Adrenal gland (tissue), 5 donors: ENCODE measurements around the gene XCL2.

Experiments used
- POLR2A ChIP-seq, 2 donors: fragments of 450-650 bp; IDR thresholded peaks; one replicate each; pipeline ENCODE4 v1.6.1; 2017; ENCODE audit warnings: antibody characterized with exemption in 2 of 2, mild to moderate bottlenecking in 2 of 2, moderate library complexity in 1 of 2
- TF ChIP-seq, protein P1 (sequence below), 6 experiments: fragments of 450-650 bp in 4 of 6; fragments of 200-600 bp in 2 of 6; sonication (generic) in 1 of 6; IDR thresholded peaks; 1 replicate in 5 of 6; 2 replicates in 1 of 6; pipeline versions ENCODE4 v1.5.1 to v1.8.0; 2016 to 2021; ENCODE audit warnings: antibody characterized with exemption in 6 of 6, mild to moderate bottlenecking in 2 of 6, moderate library complexity in 1 of 6
- donor health status: DM: no; HTN: no; CAD: no.

DNA sequence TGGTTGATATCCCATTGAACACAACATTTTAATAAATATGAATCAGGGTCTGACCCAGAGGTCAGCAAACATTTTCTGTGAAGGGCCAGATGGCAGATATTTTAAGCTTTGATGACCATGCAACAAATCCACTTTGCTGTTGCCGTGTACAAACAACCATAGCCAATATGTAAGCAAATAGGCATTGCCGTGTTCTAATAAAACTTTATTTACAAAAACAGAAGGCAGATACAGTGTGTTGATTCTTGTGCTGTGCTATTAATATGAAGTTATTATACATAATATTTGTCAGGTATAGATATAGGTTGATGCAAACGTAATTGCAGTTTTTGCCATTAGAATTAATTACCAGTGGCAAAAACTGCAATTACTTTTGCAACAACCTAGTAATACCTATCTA lies 23.8 kb upstream of the XCL2 start:
- TF ChIP-seq POLR2A (IDR thresholded peaks at IDR 0.05): no peak
- TF ChIP-seq, protein P1, sequence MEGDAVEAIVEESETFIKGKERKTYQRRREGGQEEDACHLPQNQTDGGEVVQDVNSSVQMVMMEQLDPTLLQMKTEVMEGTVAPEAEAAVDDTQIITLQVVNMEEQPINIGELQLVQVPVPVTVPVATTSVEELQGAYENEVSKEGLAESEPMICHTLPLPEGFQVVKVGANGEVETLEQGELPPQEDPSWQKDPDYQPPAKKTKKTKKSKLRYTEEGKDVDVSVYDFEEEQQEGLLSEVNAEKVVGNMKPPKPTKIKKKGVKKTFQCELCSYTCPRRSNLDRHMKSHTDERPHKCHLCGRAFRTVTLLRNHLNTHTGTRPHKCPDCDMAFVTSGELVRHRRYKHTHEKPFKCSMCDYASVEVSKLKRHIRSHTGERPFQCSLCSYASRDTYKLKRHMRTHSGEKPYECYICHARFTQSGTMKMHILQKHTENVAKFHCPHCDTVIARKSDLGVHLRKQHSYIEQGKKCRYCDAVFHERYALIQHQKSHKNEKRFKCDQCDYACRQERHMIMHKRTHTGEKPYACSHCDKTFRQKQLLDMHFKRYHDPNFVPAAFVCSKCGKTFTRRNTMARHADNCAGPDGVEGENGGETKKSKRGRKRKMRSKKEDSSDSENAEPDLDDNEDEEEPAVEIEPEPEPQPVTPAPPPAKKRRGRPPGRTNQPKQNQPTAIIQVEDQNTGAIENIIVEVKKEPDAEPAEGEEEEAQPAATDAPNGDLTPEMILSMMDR (IDR thresholded peaks at IDR 0.05): no peak
